Liver (tissue), 9 donors: ENCODE results near the gene FSIP1. TPM values are rescaled to one million over a fixed set of nuclear protein-coding genes. Genes with fewer than 3 reads are reported as not detected.

Experiments
- DNase-seq: peaks from one replicate; pipeline ENCODE4 v3.0.0-alpha.2; 2017; ENCODE audit warnings: low spot score
- H3K27ac ChIP-seq, 2 donors: one replicate each; pipeline ENCODE4 v1.7.0; 2013; ENCODE audit warnings: inconsistent platforms in 2 of 2, low read length in 2 of 2, control low read depth in 1 of 2, low read depth in 1 of 2, mild to moderate bottlenecking in 1 of 2
- H3K27me3 ChIP-seq, 4 donors: one replicate each; pipeline versions ENCODE4 v1.6.1 to v1.7.0; 2013; ENCODE audit warnings: low read length in 3 of 4, inconsistent platforms in 1 of 4, mild to moderate bottlenecking in 1 of 4, moderate library complexity in 1 of 4; ENCODE audit not compliant: control insufficient read depth in 4 of 4, insufficient read depth in 4 of 4
- H3K36me3 ChIP-seq, 4 donors: one replicate each; pipeline versions ENCODE4 v1.6.1 to v1.7.0; 2013; ENCODE audit warnings: low read length in 3 of 4, mild to moderate bottlenecking in 3 of 4, low read depth in 1 of 4, moderate library complexity in 1 of 4; ENCODE audit not compliant: control insufficient read depth in 4 of 4, insufficient read depth in 3 of 4
- H3K4me1 ChIP-seq, 4 donors: one replicate each; pipeline versions ENCODE4 v1.6.1 to v1.7.0; 2013; ENCODE audit warnings: low read length in 3 of 4, mild to moderate bottlenecking in 3 of 4, moderate library complexity in 1 of 4; ENCODE audit not compliant: control insufficient read depth in 4 of 4, insufficient read depth in 4 of 4
- H3K4me3 ChIP-seq, 3 donors: one replicate each; pipeline versions ENCODE4 v1.6.1 to v1.7.0; 2013; ENCODE audit warnings: low read length in 3 of 3, control low read depth in 1 of 3, low read depth in 1 of 3, mild to moderate bottlenecking in 1 of 3
- H3K9ac ChIP-seq, 2 donors: one replicate each; pipeline ENCODE4 v1.7.0; 2013; ENCODE audit warnings: low read length in 2 of 2, mild to moderate bottlenecking in 2 of 2, moderate library complexity in 2 of 2, control low read depth in 1 of 2, low read depth in 1 of 2
- H3K9me3 ChIP-seq, 4 donors: one replicate each; pipeline versions ENCODE4 v1.6.1 to v1.7.0; 2013; ENCODE audit warnings: low read length in 3 of 4; ENCODE audit not compliant: control insufficient read depth in 4 of 4
- FOXA1 ChIP-seq: IDR thresholded peaks from 2 replicates; pipeline ENCODE4 v1.6.1; 2016; ENCODE audit warnings: antibody characterized with exemption
- FOXA2 ChIP-seq: IDR thresholded peaks from 2 replicates; pipeline ENCODE4 v1.6.1; 2016; ENCODE audit warnings: antibody characterized with exemption
- GABPA ChIP-seq, 2 donors: IDR thresholded peaks in 1 of 2; conservative IDR thresholded peaks in 1 of 2; 2 replicates each; pipeline ENCODE4 v1.6.1; 2016; ENCODE audit warnings: antibody characterized with exemption in 2 of 2, mild to moderate bottlenecking in 1 of 2, moderate library complexity in 1 of 2
- HNF4A ChIP-seq, 2 donors: conservative IDR thresholded peaks; 2 replicates each; pipeline ENCODE4 v1.6.1; 2016; ENCODE audit warnings: antibody characterized with exemption in 2 of 2, mild to moderate bottlenecking in 2 of 2
- JUND ChIP-seq, 2 donors: IDR thresholded peaks; 2 replicates each; pipeline ENCODE4 v1.6.1; 2016; ENCODE audit warnings: antibody characterized with exemption in 2 of 2
- NR2F2 ChIP-seq: IDR thresholded peaks from 2 replicates; pipeline ENCODE4 v1.6.1; 2016; ENCODE audit warnings: antibody characterized with exemption
- RAD21 ChIP-seq, 2 donors: IDR thresholded peaks; 2 replicates each; pipeline ENCODE4 v1.6.1; 2016; ENCODE audit warnings: antibody characterized with exemption in 2 of 2, mild to moderate bottlenecking in 2 of 2
- SP1 ChIP-seq: IDR thresholded peaks from 2 replicates; pipeline ENCODE4 v1.6.1; 2018; ENCODE audit warnings: antibody characterized with exemption, mild to moderate bottlenecking
- TAF1 ChIP-seq: conservative IDR thresholded peaks from 2 replicates; pipeline ENCODE4 v1.6.1; 2016; ENCODE audit warnings: antibody characterized with exemption, mild to moderate bottlenecking
- YY1 ChIP-seq: IDR thresholded peaks from 2 replicates; pipeline ENCODE4 v1.6.1; 2016; ENCODE audit warnings: antibody characterized with exemption, mild to moderate bottlenecking
- WGBS: extraction: QIAGEN DNeasy Blood & Tissue Kit; methylation state at CpG from one replicate; pipeline ENCODE4 v1.1.7; 2013; 5-methylcytosine and 5-hydroxymethylcytosine counted together
- polyA plus RNA-seq, 2 donors: library from polyadenylated mRNA; stranded (reverse) in 1 of 2; unstranded in 1 of 2; fragments of 200-250 nt in 1 of 2; fragments of >200 nt in 1 of 2; fragmentation: Nextera tagmentation in 1 of 2; extraction: Ambion mirVana in 1 of 2; gene quantifications; one replicate each; pipeline versions ENCODE4 v1.2.1 to v1.2.3, GENCODE V29; 2013 to 2015
- total RNA-seq, 2 donors: library from RNA; depleted of rRNA; stranded (reverse); fragments of >200 nt; gene quantifications; one replicate each; pipeline ENCODE4 v1.2.3, GENCODE V29; 2014
- TF ChIP-seq, protein P1 (sequence below): IDR thresholded peaks from 2 replicates; pipeline ENCODE4 v1.6.1; 2016; ENCODE audit warnings: antibody characterized with exemption, mild to moderate bottlenecking
- TF ChIP-seq, protein P2 (sequence below): IDR thresholded peaks from 2 replicates; pipeline ENCODE4 v1.6.1; 2016; ENCODE audit warnings: antibody characterized with exemption
- TF ChIP-seq, protein P3 (sequence below): fragments of 150-350 bp; IDR thresholded peaks from 2 replicates; pipeline ENCODE4 v1.5.1; 2017; ENCODE audit warnings: improper control_type of control experiment, low read depth, low read length; ENCODE audit not compliant: missing input control
- TF ChIP-seq, protein P4 (sequence below): IDR thresholded peaks from 2 replicates; pipeline ENCODE4 v1.6.1; 2016; ENCODE audit warnings: antibody characterized with exemption
- TF ChIP-seq, protein P5 (sequence below): IDR thresholded peaks from 2 replicates; pipeline ENCODE4 v1.6.1; 2016; ENCODE audit warnings: antibody characterized with exemption
- donor health status: healthy.
- donor health status: healthy.
- donor health status: healthy.
- donor health status: healthy.
- donor health status: healthy.

Gene FSIP1
- total and polyA plus RNA-seq, 4 donors: 0.05 to 0.29 (median 0.13) TPM

DNA sequence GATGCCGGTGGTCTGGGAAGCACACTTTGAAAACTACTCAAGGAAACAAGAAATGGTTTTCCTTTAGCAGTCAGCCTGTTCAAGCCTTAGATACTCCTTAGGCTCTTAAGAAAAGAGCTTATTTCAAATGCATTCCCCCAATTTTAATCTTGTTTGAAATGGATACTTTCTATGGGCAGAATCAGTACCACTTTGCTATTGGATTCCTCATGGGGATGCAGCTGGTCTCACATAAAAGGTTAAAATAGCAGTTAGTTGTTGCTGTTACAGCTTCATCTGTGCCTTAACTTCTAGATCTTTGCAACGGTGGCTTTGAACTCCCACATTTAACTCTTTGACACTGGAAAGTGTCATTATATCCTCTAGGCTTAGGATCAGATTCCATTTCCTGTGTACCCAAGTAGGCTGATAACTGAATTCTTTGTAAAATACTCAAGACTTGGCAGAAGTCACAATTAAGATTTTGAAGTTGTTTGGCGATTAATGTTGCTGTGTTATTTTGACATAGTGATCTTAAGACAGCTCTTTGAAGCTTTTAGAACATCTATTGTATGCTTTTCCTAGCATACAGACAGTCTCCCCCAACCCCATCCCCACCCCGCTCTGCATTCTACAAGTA lies 199.6 kb downstream of the FSIP1 start:
- Histone ChIP-seq H3K27me3 (no peaks in the 10 kb centered on the region), H3K4me1 (peaks cover 6 to 65% (median 36%) of the 10 kb centered on the region in 4 donors), H3K36me3 (peaks cover 0 to 33% (median 16%) of the 10 kb centered on the region in 4 donors), H3K9ac (no peak overlapping the region), H3K9me3 (no peaks in the 10 kb centered on the region), H3K27ac (peak overlapping the region; percentile 3 to 4), H3K4me3 (peak overlapping the region; percentile 46 to 85 (median 64))
- 72% methylated on average over 4 of the region's 4 CpGs for WGBS
- no peak for DNase-seq
- TF ChIP-seq FOXA2 (no peak), RAD21 (IDR thresholded peaks at IDR 0.05) (no peak), JUND (IDR thresholded peaks at IDR 0.05) (no peak), SP1 (no peak), YY1 (no peak), NR2F2 (no peak), GABPA (IDR thresholded peaks at IDR 0.05 in 1 of 2, conservative IDR thresholded peaks at IDR 0.05 in 1 of 2) (no peak), HNF4A (conservative IDR thresholded peaks at IDR 0.05) (no peak), TAF1 (no peak), FOXA1 (no peak)
- TF ChIP-seq, protein P1, sequence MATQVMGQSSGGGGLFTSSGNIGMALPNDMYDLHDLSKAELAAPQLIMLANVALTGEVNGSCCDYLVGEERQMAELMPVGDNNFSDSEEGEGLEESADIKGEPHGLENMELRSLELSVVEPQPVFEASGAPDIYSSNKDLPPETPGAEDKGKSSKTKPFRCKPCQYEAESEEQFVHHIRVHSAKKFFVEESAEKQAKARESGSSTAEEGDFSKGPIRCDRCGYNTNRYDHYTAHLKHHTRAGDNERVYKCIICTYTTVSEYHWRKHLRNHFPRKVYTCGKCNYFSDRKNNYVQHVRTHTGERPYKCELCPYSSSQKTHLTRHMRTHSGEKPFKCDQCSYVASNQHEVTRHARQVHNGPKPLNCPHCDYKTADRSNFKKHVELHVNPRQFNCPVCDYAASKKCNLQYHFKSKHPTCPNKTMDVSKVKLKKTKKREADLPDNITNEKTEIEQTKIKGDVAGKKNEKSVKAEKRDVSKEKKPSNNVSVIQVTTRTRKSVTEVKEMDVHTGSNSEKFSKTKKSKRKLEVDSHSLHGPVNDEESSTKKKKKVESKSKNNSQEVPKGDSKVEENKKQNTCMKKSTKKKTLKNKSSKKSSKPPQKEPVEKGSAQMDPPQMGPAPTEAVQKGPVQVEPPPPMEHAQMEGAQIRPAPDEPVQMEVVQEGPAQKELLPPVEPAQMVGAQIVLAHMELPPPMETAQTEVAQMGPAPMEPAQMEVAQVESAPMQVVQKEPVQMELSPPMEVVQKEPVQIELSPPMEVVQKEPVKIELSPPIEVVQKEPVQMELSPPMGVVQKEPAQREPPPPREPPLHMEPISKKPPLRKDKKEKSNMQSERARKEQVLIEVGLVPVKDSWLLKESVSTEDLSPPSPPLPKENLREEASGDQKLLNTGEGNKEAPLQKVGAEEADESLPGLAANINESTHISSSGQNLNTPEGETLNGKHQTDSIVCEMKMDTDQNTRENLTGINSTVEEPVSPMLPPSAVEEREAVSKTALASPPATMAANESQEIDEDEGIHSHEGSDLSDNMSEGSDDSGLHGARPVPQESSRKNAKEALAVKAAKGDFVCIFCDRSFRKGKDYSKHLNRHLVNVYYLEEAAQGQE: no peak
- TF ChIP-seq, protein P2, sequence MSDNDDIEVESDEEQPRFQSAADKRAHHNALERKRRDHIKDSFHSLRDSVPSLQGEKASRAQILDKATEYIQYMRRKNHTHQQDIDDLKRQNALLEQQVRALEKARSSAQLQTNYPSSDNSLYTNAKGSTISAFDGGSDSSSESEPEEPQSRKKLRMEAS: no peak
- TF ChIP-seq, protein P3, sequence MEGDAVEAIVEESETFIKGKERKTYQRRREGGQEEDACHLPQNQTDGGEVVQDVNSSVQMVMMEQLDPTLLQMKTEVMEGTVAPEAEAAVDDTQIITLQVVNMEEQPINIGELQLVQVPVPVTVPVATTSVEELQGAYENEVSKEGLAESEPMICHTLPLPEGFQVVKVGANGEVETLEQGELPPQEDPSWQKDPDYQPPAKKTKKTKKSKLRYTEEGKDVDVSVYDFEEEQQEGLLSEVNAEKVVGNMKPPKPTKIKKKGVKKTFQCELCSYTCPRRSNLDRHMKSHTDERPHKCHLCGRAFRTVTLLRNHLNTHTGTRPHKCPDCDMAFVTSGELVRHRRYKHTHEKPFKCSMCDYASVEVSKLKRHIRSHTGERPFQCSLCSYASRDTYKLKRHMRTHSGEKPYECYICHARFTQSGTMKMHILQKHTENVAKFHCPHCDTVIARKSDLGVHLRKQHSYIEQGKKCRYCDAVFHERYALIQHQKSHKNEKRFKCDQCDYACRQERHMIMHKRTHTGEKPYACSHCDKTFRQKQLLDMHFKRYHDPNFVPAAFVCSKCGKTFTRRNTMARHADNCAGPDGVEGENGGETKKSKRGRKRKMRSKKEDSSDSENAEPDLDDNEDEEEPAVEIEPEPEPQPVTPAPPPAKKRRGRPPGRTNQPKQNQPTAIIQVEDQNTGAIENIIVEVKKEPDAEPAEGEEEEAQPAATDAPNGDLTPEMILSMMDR: no peak
- TF ChIP-seq, protein P4, sequence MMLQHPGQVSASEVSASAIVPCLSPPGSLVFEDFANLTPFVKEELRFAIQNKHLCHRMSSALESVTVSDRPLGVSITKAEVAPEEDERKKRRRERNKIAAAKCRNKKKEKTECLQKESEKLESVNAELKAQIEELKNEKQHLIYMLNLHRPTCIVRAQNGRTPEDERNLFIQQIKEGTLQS: no peak
- TF ChIP-seq, protein P5, sequence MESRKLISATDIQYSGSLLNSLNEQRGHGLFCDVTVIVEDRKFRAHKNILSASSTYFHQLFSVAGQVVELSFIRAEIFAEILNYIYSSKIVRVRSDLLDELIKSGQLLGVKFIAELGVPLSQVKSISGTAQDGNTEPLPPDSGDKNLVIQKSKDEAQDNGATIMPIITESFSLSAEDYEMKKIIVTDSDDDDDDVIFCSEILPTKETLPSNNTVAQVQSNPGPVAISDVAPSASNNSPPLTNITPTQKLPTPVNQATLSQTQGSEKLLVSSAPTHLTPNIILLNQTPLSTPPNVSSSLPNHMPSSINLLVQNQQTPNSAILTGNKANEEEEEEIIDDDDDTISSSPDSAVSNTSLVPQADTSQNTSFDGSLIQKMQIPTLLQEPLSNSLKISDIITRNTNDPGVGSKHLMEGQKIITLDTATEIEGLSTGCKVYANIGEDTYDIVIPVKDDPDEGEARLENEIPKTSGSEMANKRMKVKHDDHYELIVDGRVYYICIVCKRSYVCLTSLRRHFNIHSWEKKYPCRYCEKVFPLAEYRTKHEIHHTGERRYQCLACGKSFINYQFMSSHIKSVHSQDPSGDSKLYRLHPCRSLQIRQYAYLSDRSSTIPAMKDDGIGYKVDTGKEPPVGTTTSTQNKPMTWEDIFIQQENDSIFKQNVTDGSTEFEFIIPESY: no peak
